Measurements from ENCODE around the gene NFKB2. TPM values are rescaled to one million over a fixed set of nuclear protein-coding genes. Genes with fewer than 3 reads are reported as not detected.
A peak's percentile ranks its signal among the peaks of the same experiment; 100 is the strongest.

NFKB2 gene
- polyA plus RNA-seq, 10 donors: 13.6 to 18.0 (median 15.7) TPM

- DNase-seq: peak; percentile 88 to 97 (median 93)
Measured at GRCh38 chr10:102394079-102394800, 1.3 kb upstream of the NFKB2 start.

GRCh38 chr10:102394801-102395399, 605 bp upstream of the NFKB2 start:
- peak in 1 of 3 donors; percentile 29 for DNase-seq

GRCh38 chr10:102396317-102396650, 779 bp downstream of the NFKB2 start:
- DNase-seq: no peak

- DNase-seq: no peak
Measured at GRCh38 chr10:102396730-102397151, 1.2 kb downstream of the NFKB2 start.

- DNase-seq: no peak
Measured at GRCh38 chr10:102397222-102398171, 2.0 kb downstream of the NFKB2 start.

GRCh38 chr10:102398172-102399020, 2.9 kb downstream of the NFKB2 start:
- no peak for DNase-seq

GRCh38 chr10:102399217-102400021, 3.9 kb downstream of the NFKB2 start:
- peak; percentile 87 to 97 (median 94) for DNase-seq

- no peak for DNase-seq
Measured at GRCh38 chr10:102400076-102400475, 4.6 kb downstream of the NFKB2 start.

GRCh38 chr10:102400598-102401341, 5.3 kb downstream of the NFKB2 start:
- no peak for DNase-seq

GRCh38 chr10:102401342-102401654, 5.8 kb downstream of the NFKB2 start:
- no peak for DNase-seq

- DNase-seq: no peak
Measured at GRCh38 chr10:102401735-102402511, 6.4 kb downstream of the NFKB2 start.

- no peak for DNase-seq
Measured at GRCh38 chr10:102402512-102402896, 7.0 kb downstream of the NFKB2 start.

GRCh38 chr10:102403115-102403514, 7.6 kb downstream of the NFKB2 start:
- DNase-seq: no peak

- DNase-seq: no peak
Measured at GRCh38 chr10:102404361-102405107, 9.0 kb downstream of the NFKB2 start.

GRCh38 chr10:102405108-102405571, 9.6 kb downstream of the NFKB2 start:
- DNase-seq: no peak

GRCh38 chr10:102405632-102406031, 10.1 kb downstream of the NFKB2 start:
- no peak for DNase-seq

GRCh38 chr10:102406815-102407214, 11.3 kb downstream of the NFKB2 start:
- no peak for DNase-seq

- no peak for DNase-seq
Measured at GRCh38 chr10:102407425-102408130, 12.1 kb downstream of the NFKB2 start.
